Left ventricle myocardium inferior (tissue), 1 donor: ENCODE measurements around the gene LIX1L. TPM values are rescaled to one million over a fixed set of nuclear protein-coding genes. Genes with fewer than 3 reads are reported as not detected.

Experiments used
- DNase-seq: peaks from one replicate; pipeline ENCODE4 v3.0.0-alpha.2; 2020
- H3K27ac ChIP-seq: fragments of 200-600 bp; replicated peaks from 2 replicates; pipeline ENCODE4 v1.8.0; 2021
- H3K27me3 ChIP-seq: fragments of 200-600 bp; 2 replicates; pipeline ENCODE4 v1.8.0; 2021; ENCODE audit warnings: low read depth
- H3K36me3 ChIP-seq: fragments of 200-600 bp; 2 replicates; pipeline ENCODE4 v1.8.0; 2021
- H3K4me1 ChIP-seq: fragments of 200-600 bp; 2 replicates; pipeline ENCODE4 v1.8.0; 2021
- H3K4me3 ChIP-seq: fragments of 200-600 bp; 2 replicates; pipeline ENCODE4 v1.8.0; 2021; ENCODE audit warnings: mild to moderate bottlenecking, moderate library complexity
- H3K9me3 ChIP-seq: fragments of 200-600 bp; replicated peaks from 2 replicates; pipeline ENCODE4 v1.8.0; 2021
- intact Hi-C: fragments of 100-400 bp; cut with micrococcal nuclease; formaldehyde crosslinking; loops from one replicate; pipeline ENCODE4 v1.11.0; 2022
- total RNA-seq: library from RNA; stranded (reverse); fragmentation: NEBNext Ultra II Directional; extraction: Animal tissue kit (Norgen Biotek cat#: 25700); gene quantifications from one replicate; pipeline ENCODE4 v1.2.1, GENCODE V29; 2021
- TF ChIP-seq, protein P1 (sequence below): fragments of 200-600 bp; IDR thresholded peaks from 2 replicates; pipeline ENCODE4 v1.8.0; 2021; ENCODE audit warnings: antibody characterized with exemption, mild to moderate bottlenecking, borderline replicate concordance
- donor health status: DM: no; HTN: yes; CAD: no; lungs with severe emphysema.

LIX1L gene
- total RNA-seq, 1 donor from 2014 or later = 23.0 TPM

DNA sequence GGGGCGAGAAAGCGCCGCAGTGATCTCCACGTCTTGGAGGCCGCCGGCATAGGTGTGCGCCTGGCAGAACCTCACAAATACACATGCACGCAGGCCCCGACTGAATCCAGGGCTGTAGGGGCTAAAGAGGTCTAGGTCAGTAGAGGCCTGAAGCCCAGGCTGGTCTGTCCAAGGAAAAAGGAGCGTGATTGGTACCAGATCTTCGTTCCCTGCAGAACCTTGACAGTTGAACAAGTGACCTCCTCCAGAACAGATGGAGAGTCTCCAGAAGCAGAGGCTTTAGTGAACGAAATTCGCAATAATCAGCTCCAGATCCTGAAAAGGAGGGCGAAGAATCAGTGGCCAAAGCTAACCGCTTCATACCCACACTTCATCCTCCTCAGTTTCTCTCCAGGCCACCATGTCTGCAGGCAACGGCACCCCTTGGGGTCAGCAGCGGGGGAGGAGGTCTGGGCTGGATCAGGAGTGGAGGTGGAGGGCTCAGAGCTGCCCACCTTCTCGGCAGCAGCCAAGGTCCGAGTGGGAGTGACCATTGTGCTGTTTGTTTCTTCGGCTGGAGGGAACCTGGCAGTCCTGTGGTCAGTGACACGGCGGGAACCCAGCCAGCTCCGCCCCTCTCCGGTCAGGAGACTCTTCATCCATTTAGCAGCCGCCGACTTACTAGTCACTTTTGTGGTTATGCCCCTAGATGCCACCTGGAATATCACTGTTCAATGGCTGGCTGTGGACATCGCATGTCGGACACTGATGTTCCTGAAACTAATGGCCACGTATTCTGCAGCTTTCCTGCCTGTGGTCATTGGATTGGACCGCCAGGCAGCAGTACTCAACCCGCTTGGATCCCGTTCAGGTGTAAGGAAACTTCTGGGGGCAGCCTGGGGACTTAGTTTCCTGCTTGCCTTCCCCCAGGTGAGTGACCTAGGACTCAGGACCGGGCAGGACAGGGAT lies 38.6 kb downstream of the LIX1L start:
- H3K36me3 ChIP-seq = peaks cover 39% of the 10 kb centered on the region
- H3K9me3 ChIP-seq = no peaks in the 10 kb centered on the region
- no peaks in the 10 kb centered on the region for H3K27me3 ChIP-seq
- peak; percentile 59 for DNase-seq
- H3K4me3 ChIP-seq = peak overlapping the region; percentile 94
- H3K27ac ChIP-seq = peak overlapping the region; percentile 96
- intact Hi-C loops = loop anchor here (10.0 kb wide), 2 partner anchors 56 to 64 kb away; partner anchors contain the start of gene PIAS3
- TF ChIP-seq, protein P1, sequence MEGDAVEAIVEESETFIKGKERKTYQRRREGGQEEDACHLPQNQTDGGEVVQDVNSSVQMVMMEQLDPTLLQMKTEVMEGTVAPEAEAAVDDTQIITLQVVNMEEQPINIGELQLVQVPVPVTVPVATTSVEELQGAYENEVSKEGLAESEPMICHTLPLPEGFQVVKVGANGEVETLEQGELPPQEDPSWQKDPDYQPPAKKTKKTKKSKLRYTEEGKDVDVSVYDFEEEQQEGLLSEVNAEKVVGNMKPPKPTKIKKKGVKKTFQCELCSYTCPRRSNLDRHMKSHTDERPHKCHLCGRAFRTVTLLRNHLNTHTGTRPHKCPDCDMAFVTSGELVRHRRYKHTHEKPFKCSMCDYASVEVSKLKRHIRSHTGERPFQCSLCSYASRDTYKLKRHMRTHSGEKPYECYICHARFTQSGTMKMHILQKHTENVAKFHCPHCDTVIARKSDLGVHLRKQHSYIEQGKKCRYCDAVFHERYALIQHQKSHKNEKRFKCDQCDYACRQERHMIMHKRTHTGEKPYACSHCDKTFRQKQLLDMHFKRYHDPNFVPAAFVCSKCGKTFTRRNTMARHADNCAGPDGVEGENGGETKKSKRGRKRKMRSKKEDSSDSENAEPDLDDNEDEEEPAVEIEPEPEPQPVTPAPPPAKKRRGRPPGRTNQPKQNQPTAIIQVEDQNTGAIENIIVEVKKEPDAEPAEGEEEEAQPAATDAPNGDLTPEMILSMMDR = no peak
- H3K4me1 ChIP-seq = peaks cover 36% of the 10 kb centered on the region

DNA sequence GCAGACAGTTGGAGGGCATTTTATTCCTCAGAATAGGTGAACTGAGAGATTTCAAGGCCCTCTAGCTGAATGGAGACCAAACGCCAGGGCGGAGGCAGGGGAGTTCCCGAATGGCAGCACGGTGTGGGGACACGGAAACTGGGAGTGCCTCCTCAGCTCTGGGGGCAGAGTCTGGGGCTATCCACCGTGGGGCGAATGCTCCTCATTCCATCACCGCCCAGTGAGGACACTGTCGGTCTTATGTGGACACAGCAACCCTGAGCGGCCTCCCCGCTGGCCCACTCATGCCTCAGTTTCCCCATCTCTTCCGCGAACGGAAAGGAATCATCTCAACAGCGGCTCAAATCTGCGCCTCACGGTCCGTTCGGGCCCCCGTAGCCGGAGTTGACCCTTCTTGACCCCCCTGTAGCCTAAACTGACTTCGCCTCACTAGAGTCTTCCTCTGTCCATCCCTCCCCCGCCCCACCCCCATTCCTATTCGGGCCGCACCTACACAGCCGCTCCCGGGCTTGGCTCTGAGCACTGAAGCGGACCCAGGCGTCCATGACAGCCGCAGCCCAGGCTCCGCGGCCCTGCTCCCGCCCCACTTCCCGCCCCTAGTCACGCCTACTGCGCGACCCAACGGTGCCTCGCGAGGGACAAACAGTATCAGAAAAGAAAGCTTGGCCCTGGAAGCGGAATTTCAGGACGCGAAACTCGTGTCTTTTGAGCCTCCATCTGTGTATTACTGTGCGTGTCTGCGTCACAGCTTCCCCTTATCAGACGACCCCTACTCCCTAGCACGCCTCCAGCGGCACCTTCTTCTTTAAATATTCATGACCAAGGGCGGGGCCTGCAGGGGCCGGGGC lies 39.4 kb downstream of the LIX1L start, which contains the start of gene PEX11B:
Gene PEX11B (minus strand): TSS at position 574 of the 848 bp plus-strand sequence. CDS start 29 bp downstream, at position 545.
- H3K9me3 ChIP-seq = no peaks in the 10 kb centered on the region
- peak within 1 kb of the TSS; percentile 96 for H3K27ac ChIP-seq
- intact Hi-C loops = loop anchor here (10.0 kb wide), 2 partner anchors 56 to 64 kb away; partner anchors contain the start of gene PIAS3
- H3K4me3 ChIP-seq = peak within 1 kb of the TSS; percentile 94
- peaks cover 36% of the 10 kb centered on the region for H3K4me1 ChIP-seq
- TF ChIP-seq, protein P1 = peak; percentile 20
- DNase-seq = peak; percentile 90
- H3K27me3 ChIP-seq = no peaks in the 10 kb centered on the region
- H3K36me3 ChIP-seq = peaks cover 42% of the 10 kb centered on the region

DNA sequence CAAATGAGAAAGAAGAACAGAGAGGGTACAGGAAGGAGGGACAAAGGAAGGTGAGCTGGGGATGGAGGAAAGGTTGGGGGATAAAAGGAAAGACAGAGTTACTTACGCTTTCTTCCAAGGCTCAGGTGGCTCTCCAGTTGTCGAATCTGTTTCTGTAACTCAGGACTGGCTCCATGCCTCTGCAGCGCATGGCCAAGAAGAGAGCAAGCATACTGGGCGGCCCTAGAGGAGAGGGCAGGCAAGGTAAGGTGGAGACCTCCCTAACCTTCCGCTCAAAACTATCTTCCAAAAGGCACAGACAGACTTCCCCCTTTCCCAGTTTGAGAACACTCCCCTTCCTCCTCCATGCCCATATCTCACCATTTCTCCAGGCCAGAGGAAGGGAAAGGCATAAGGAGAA lies 40.2 kb downstream of the LIX1L start:
- Histone ChIP-seq H3K4me3 (peak overlapping the region; percentile 94), H3K4me1 (peaks cover 36% of the 10 kb centered on the region), H3K36me3 (peaks cover 43% of the 10 kb centered on the region), H3K27me3 (no peaks in the 10 kb centered on the region), H3K27ac (peak overlapping the region; percentile 96), H3K9me3 (no peaks in the 10 kb centered on the region)
- intact Hi-C loops = loop anchor here (10.0 kb wide), 2 partner anchors 57 to 63 kb away; partner anchors contain the start of gene PIAS3
- no peak for DNase-seq
- TF ChIP-seq, protein P1 = no peak

DNA sequence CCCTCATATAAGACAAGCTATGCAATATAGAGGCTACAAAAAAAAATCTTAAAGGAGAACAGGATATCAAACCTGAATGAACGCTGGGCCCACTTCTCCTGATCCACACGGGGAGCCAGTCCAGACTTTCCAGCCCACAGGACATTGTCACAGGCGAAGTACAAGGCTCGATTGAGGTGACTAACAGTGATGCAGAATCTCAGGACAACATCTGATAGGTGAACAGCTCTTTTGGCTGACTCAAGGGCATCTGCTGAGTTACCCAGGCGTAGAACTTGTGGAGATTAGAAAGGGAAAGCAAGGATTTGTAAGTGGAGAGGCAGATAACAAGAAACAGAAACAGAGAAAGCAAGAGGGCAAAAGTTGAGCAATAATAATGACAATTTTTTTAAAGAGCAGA lies 41.1 kb downstream of the LIX1L start:
- H3K4me3 ChIP-seq = peak overlapping the region; percentile 94
- H3K9me3 ChIP-seq = no peaks in the 10 kb centered on the region
- H3K27me3 ChIP-seq = no peaks in the 10 kb centered on the region
- H3K4me1 ChIP-seq = peaks cover 36% of the 10 kb centered on the region
- no peak overlapping the region for H3K27ac ChIP-seq
- TF ChIP-seq, protein P1 = no peak
- intact Hi-C loops = loop anchor here (10.0 kb wide), 2 partner anchors 58 to 62 kb away; partner anchors contain the start of gene PIAS3
- no peak for DNase-seq
- H3K36me3 ChIP-seq = peaks cover 52% of the 10 kb centered on the region

DNA sequence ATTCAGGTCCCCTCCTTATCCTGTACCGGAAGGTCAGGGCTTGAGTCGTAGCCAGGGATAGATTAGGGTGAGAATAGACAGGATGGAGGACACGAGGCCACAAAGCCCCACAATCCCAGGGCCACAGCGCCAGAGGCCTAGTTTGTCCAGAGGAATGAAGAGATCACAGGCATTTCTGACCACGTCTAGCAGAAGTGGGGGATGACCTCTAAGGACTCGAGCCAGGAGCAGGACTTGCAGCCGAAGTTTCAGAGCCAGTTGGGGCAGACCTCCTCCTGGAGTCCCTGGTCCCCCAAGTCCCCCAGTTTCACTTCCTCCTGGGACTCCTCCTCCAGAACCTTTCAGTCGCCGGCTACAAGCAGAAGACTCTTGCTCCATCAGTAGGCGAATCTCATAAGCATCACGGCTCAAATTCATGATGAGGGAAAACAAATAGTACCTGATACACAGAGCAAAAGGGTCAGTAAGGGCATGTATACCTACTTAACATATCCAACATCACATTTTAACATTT lies 45.6 kb downstream of the LIX1L start:
- Histone ChIP-seq H3K27ac (no peak overlapping the region), H3K4me3 (no peak overlapping the region), H3K4me1 (peaks cover 30% of the 10 kb centered on the region), H3K9me3 (no peaks in the 10 kb centered on the region), H3K36me3 (peaks cover 62% of the 10 kb centered on the region), H3K27me3 (no peaks in the 10 kb centered on the region)
- TF ChIP-seq, protein P1 = no peak
- DNase-seq = no peak
- intact Hi-C loops = loop anchor here (10.0 kb wide), 2 partner anchors 57 to 63 kb away; partner anchors contain the start of gene PIAS3
